Epithelial cell of prostate (primary cell): ENCODE results near the gene TUT1.
"Not testable (repeated sequence)": the region's sequence is repeated elsewhere in the genome, so short reads cannot be mapped to it uniquely, and the experiment has no call there.

Experiments
- DNase-seq: peaks from one replicate; pipeline ENCODE4 v3.0.0-alpha.2; 2011; ENCODE audit warnings: low read depth, low spot score
- H3K27ac ChIP-seq: fragments of 450-650 bp; 2 replicates; pipeline ENCODE4 v1.5.1; 2017; ENCODE audit warnings: mild to moderate bottlenecking

Gene TUT1

GRCh38 chr11:62559626-62560025, 31.7 kb downstream of the TUT1 start:
- H3K27ac ChIP-seq: peak overlapping the region; percentile 99
- DNase-seq: not testable (repeated sequence)

GRCh38 chr11:62559204-62559603, 32.1 kb downstream of the TUT1 start:
- peak overlapping the region; percentile 99 for H3K27ac ChIP-seq
- no peak for DNase-seq

- H3K27ac ChIP-seq: peak overlapping the region; percentile 99
- DNase-seq: no peak
Observed at GRCh38 chr11:62558669-62559068, 32.7 kb downstream of the TUT1 start.

GRCh38 chr11:62556875-62557631, 34.3 kb downstream of the TUT1 start:
- no peak for DNase-seq
- peak overlapping the region; percentile 99 for H3K27ac ChIP-seq

- peak; percentile 79 for DNase-seq
- H3K27ac ChIP-seq: peak overlapping the region; percentile 99
Observed at GRCh38 chr11:62556108-62556874, 35.0 kb downstream of the TUT1 start.

- DNase-seq: no peak
- peak overlapping the region; percentile 99 for H3K27ac ChIP-seq
Observed at GRCh38 chr11:62555464-62556107, 35.7 kb downstream of the TUT1 start.

- no peak for DNase-seq
- H3K27ac ChIP-seq: peak overlapping the region; percentile 99
Observed at GRCh38 chr11:62554387-62555167, 36.7 kb downstream of the TUT1 start.

- peak overlapping the region; percentile 99 for H3K27ac ChIP-seq
- no peak for DNase-seq
Observed at GRCh38 chr11:62553839-62554361, 37.4 kb downstream of the TUT1 start.

GRCh38 chr11:62553080-62553838, 38.1 kb downstream of the TUT1 start:
- DNase-seq: peak; percentile 77
- H3K27ac ChIP-seq: peak overlapping the region; percentile 99

- H3K27ac ChIP-seq: peak overlapping the region; percentile 99
- DNase-seq: no peak
Observed at GRCh38 chr11:62552485-62553079, 38.7 kb downstream of the TUT1 start.

- not testable (repeated sequence) for H3K27ac ChIP-seq, DNase-seq
Observed at GRCh38 chr11:62550478-62550877, 40.8 kb downstream of the TUT1 start.

- H3K27ac ChIP-seq: peak overlapping the region; percentile 98
- no peak for DNase-seq
Observed at GRCh38 chr11:62548545-62549335, 42.6 kb downstream of the TUT1 start.

GRCh38 chr11:62547691-62548281, 43.5 kb downstream of the TUT1 start:
- peak overlapping the region; percentile 98 for H3K27ac ChIP-seq
- DNase-seq: peak; percentile 97

GRCh38 chr11:62546929-62547625, 44.2 kb downstream of the TUT1 start:
- H3K27ac ChIP-seq: peak overlapping the region; percentile 98
- DNase-seq: no peak

GRCh38 chr11:62546244-62546928, 44.9 kb downstream of the TUT1 start, which contains the start of gene AHNAK:
AHNAK (minus strand) TSS chr11:62546806; CDS start chr11:62536098, 10,708 bp downstream.
- DNase-seq: no peak
- H3K27ac ChIP-seq: peak within 1 kb of the TSS; percentile 98

- DNase-seq: no peak
- H3K27ac ChIP-seq: peak overlapping the region; percentile 98
Observed at GRCh38 chr11:62545437-62546243, 45.7 kb downstream of the TUT1 start.
